HG03378 (cell line): ENCODE data around the gene KRT80.
"Not testable (repeated sequence)": the region's sequence is repeated elsewhere in the genome, so short reads cannot be mapped to it uniquely, and the experiment has no call there.

ENCODE experiments used
- ATAC-seq: cut with Tn5 transposase; IDR thresholded peaks from one replicate; pipeline ENCODE4 v1.9.1; 2021; ENCODE audit warnings: mild to moderate bottlenecking, moderate library complexity; ENCODE audit not compliant: unreplicated experiment

Gene KRT80

GRCh38 chr12:52191841-52192791, at the start of gene KRT80:
Gene KRT80 (minus strand): TSS chr12:52192014. CDS start chr12:52191902, 112 bp downstream.
- no peak for ATAC-seq

GRCh38 chr12:52241205-52241842, 49.5 kb upstream of the KRT80 start:
- no peak for ATAC-seq

GRCh38 chr12:52240247-52240646, 48.4 kb upstream of the KRT80 start:
- not testable (repeated sequence) for ATAC-seq

- ATAC-seq: no peak
These were observed 48.0 kb upstream of the KRT80 start for GRCh38 chr12:52239767-52240166.

GRCh38 chr12:52238916-52239646, 47.3 kb upstream of the KRT80 start:
- no peak for ATAC-seq

DNA sequence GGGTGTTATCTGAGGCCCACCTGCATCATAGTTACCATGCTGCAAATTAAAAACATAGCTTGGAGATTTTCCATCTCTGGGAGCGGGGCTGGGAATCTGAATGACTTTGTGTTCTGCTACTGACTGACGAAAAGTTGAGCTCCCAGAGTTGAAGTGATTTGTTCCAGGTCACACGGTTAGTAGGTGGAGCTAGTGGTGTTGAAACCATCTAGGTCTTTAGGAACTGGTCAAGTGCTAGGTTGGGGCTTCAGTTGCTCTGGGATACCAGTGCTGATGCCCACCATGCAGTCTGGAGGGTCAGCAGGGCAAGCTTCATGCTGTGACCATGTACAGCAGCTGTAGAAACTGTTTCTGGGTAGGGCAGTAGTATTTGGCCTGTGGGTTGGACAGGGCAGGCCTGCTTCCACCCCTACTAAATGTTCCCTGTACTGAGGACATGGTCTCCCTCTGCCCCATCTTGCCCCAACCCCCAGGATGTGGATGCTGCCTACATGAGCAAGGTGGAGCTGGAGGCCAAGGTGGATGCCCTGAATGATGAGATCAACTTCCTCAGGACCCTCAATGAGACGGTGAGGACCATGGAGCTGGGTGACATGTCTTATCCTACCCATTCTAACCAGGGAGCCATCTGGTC, 46.5 kb upstream of the KRT80 start:
- no peak for ATAC-seq

- no peak for ATAC-seq
These were observed 44.7 kb upstream of the KRT80 start for GRCh38 chr12:52236386-52237050.

- no peak for ATAC-seq
These were observed 44.1 kb upstream of the KRT80 start for GRCh38 chr12:52235822-52236361.

DNA sequence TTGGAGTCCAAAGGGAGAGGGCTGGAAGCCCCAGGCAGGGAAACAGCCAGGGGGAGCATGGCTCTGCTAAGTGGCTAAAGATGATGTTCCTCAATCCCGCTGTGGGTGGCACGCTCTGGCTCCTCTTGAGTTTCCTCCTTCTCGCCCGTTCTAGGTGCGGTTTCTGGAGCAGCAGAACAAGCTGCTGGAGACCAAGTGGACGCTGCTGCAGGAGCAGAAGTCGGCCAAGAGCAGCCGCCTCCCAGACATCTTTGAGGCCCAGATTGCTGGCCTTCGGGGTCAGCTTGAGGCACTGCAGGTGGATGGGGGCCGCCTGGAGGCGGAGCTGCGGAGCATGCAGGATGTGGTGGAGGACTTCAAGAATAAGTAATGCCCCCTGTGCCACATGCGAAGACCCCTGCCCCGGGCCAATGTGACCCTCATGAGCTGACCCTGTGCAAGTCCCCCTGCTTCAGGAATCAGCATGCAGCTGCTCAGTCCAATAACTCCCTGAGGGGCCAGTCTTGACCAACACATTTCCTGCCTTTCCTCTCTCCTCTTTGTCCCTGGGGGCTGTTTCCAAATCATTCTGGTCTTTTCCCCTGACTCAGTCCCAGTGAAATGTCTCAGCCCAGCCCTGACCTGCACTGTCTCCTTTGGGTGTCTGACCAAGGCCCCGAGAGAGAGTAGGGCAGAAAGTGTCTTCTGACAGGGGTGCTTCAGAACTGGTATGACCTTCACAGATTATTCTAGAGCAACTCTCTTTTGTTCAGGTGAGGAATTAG, 43.4 kb upstream of the KRT80 start:
- ATAC-seq: no peak

DNA sequence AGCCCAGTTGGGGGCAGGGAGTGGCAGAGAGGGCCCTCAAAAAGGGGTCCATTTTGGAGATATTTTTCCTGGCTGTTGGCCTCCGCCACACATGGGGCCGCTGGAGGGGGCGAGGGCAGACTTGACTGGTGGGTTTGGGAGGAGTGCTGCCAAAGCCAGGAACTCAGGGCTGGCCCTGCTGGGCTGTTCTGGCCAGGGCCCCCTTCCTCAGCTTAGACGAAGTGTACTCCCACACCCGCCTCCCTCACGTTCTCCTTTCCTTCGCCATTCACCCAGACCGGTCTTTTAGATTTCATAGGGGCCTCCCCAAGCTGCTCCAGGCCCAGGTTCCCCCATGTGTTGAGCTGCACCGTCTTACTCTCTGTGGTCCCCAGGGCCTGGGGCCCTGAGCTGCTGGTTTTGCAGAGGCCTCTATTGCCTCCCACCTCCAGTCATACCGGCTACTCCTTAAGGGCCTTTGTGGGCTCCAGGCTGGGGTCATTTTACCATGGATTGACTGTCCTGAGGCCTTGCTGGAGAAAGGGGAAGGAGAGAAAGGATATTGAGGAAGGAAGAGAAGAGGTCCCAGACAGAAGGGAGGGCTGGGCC, 42.5 kb upstream of the KRT80 start:
- no peak for ATAC-seq

DNA sequence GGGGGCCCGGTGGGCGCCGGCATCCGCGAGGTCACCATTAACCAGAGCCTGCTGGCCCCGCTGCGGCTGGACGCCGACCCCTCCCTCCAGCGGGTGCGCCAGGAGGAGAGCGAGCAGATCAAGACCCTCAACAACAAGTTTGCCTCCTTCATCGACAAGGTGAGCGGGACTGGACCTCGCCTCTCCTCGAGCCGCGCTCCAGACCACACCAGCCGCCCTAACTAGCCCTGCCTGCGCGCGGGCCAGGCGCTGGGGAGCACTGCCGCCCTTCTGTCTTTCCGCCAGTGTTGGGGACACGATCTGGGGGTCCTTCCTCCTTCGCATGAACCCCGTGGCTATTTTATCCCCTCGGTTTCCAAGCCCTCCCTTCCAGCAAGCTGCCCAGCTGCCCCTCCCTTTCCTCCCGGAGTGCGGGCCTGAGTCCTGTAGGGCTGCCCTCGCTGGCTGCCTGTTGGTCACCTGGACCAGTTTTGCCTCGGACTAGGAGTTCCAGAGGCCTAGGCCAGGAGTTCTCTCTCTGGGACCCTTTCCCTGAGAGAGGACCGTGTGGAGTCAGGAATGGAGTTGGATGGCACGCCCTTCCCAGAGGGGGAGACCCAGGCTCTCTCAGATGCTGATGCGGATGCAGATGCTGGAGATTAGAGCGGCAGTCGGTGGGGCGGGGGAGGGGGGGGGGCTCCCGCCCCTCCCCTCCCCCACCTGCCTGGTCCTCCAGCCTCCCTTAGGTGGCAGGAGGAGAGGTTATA, 41.8 kb upstream of the KRT80 start:
- no peak for ATAC-seq

DNA sequence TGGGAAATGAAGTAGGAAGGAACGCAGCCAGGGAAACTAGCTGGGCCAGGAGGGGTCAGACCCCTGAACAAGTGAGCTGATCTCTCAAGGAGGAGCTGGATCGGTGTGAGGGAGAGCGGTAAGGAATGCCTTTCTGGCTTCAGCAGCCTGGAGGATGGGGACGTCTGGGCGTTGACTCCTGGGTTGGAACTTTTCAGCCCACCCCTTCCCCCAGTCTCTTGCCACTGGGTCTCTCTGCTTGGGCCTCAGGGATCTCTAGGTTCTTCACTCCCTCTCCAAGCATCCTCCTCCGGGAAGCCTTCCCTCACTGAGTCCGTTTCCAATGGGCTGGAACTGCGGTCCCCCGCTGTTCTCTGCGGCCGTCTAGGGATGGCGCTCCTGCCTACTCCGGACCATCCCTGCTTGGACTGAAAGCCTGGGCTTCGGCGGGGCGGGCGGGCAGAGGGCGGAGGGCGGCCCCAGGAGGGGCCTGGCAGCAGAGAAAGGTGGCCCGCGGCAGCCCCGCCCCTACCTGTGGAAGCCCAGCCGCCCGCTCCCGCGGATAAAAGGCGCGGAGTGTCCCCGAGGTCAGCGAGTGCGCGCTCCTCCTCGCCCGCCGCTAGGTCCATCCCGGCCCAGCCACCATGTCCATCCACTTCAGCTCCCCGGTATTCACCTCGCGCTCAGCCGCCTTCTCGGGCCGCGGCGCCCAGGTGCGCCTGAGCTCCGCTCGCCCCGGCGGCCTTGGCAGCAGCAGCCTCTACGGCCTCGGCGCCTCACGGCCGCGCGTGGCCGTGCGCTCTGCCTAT, 41.1 kb upstream of the KRT80 start, which contains the start of gene KRT7:
Gene KRT7 (plus strand): TSS at position 570 of the 788 bp plus-strand sequence. CDS start 54 bp downstream, at position 624.
- no peak for ATAC-seq

DNA sequence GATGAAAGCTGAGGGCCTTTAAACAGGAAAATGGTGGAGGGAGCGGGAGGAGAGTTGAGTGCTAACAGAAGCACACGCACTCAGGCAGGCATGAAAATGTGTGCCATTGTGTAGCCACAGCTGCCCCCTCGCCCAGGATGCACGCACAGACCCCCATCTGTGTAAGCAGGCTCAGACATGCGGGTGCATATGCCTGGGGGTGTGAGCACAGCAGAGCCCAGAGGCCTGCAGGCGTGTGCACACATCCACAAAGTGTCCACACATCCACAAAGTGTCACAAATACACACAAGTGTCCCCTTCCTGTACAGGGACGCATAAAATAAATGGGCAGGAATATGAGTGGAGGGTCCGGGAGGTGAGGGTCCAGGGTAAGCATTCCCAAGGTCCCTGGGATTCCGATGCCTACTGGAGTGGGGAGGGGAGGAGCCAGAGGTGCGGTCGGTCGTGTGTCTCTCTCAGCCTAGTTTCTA, 40.4 kb upstream of the KRT80 start:
- ATAC-seq: no peak

GRCh38 chr12:52231305-52232202, 39.7 kb upstream of the KRT80 start:
- ATAC-seq: no peak

DNA sequence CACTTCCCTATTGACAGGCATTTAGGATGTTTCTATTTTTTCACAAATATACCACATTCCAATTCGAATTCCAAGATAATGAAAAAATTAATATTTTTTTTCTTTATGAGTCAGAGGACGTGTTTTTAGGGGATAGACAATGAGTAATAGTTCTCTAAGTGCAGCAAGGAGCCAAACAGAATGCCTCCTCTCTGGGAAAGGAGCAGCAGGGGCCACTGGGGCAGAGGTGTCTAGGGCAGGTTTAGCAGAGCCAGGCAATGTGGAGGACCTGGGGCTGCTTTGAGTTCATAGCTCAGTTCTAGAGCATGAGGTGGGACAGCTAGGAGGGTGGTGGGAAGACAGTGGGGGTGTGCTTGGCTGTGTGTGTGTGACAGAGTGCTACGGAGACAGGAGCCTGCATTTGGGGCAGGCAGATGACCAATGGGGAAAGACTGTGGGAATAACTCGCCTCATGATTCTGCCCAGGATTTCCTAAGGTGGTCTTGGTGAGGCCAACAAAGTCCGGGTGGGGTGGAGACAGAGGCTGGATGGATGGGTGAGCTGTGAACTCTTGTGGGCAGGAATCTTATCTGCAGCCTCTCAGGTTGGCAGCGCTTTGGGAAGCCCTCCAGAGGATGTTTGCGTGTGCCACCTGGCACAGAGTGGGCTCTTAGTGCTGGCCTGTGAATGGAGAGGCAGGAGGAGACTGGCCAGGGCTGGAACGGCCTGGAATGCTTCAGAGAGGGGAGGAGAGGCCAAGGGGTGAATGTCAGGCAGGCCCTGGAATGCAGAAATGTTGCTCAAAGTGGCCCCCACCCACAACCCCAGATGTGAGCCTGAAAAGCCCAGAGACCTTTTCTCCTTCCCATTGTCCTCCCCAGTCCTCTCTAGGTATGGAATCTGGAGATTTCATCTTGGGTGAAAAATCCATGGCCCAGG, 38.8 kb upstream of the KRT80 start:
- ATAC-seq: no peak
